Brain microvascular endothelial cell (primary cell): ENCODE data around the gene COG2.
"Not testable (repeated sequence)": the region's sequence is repeated elsewhere in the genome, so short reads cannot be mapped to it uniquely, and the experiment has no call there.

Experiments used
- DNase-seq: peaks from one replicate; pipeline ENCODE4 v3.0.0-alpha.2; 2020
- H3K27ac ChIP-seq: fragments of 250-450 bp; sonication (Bioruptor Pico); 2 replicates; pipeline ENCODE4 v1.5.1; 2020; ENCODE audit warnings: mild to moderate bottlenecking, moderate library complexity
- H3K27me3 ChIP-seq: fragments of 250-450 bp; sonication (Bioruptor Pico); replicated peaks from 2 replicates; pipeline ENCODE4 v1.5.1; 2020; ENCODE audit warnings: mild to moderate bottlenecking
- H3K36me3 ChIP-seq: fragments of 250-450 bp; sonication (Bioruptor Pico); replicated peaks from 2 replicates; pipeline ENCODE4 v1.5.1; 2020; ENCODE audit warnings: mild to moderate bottlenecking
- H3K4me3 ChIP-seq: 2 replicates; pipeline ENCODE4 v1.5.1; 2011; ENCODE audit warnings: low read depth, mild to moderate bottlenecking, control low read depth, low read length, moderate library complexity
- in situ Hi-C: cut with HindIII; loops from 2 replicates; pipeline ENCODE4 v1.10.0; 2017; ENCODE audit warnings: low sequenced_read_pairs, low pct_ligation_motif_present
- TF ChIP-seq, protein P1 (sequence below): IDR thresholded peaks from 2 replicates; pipeline ENCODE4 v1.5.1; 2011; ENCODE audit warnings: low read depth, mild to moderate bottlenecking, moderate library complexity, low read length, control low read depth, inconsistent platforms; ENCODE audit errors: missing control alignments

Gene COG2

DNA sequence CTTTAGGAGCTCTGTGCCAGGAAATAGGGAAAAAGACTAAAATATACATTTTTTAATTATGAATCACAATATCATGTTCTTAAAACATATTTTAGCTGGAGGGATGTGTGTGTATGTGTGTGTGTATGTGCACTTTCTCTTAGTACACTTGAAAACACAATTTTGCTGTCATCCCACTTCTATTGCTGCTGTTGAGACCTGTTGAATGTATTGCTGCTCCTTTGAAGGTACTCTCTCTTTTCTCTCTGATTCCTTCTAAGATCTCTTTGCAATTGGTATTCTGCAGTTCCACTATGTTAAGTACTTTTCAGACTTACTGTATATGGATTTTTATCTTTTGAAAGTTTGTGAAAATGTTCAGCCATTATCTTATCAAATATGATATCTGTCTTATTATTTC lies 43.5 kb upstream of the COG2 start:
- H3K4me3 ChIP-seq = no peak overlapping the region
- in situ Hi-C loops = no loop called here
- no peak overlapping the region for H3K27ac ChIP-seq
- H3K36me3 ChIP-seq = no peaks in the 10 kb centered on the region
- no peak for DNase-seq
- TF ChIP-seq, protein P1, sequence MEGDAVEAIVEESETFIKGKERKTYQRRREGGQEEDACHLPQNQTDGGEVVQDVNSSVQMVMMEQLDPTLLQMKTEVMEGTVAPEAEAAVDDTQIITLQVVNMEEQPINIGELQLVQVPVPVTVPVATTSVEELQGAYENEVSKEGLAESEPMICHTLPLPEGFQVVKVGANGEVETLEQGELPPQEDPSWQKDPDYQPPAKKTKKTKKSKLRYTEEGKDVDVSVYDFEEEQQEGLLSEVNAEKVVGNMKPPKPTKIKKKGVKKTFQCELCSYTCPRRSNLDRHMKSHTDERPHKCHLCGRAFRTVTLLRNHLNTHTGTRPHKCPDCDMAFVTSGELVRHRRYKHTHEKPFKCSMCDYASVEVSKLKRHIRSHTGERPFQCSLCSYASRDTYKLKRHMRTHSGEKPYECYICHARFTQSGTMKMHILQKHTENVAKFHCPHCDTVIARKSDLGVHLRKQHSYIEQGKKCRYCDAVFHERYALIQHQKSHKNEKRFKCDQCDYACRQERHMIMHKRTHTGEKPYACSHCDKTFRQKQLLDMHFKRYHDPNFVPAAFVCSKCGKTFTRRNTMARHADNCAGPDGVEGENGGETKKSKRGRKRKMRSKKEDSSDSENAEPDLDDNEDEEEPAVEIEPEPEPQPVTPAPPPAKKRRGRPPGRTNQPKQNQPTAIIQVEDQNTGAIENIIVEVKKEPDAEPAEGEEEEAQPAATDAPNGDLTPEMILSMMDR = no peak
- no peaks in the 10 kb centered on the region for H3K27me3 ChIP-seq

DNA sequence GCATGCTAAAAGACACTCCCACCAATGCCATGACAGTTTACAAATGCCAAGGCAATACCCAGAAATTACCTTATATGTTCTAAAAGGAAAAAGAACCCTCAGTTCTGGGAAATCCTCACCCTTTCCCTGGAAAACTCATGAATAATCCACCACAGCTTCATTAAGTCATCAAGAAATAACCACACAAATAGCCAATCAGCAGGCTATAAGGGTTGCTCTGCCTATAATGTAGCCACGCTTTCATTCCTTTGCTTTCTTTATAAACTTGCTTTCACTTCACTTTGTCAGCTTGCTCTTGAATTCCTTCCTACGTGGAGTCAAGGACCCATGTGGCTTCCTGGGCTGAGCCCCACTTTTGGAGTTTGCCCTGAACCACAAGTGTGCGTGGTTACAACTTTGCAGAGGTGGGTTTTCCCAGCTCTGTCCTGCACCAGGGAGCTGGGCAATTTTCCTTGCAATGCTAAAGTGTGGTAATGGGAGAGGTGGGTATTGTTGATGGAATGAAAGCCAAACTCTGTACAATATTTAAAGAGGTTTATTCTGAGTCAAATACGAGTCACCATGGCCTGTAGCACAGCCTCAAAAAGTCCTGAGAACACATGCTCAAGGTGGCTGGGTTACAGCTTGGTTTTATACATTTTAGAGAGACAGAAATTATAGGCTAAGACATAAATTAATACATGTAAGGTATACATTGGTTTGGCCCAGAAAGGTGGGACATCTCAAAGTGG lies 42.2 kb upstream of the COG2 start:
- Histone ChIP-seq H3K4me3 (no peak overlapping the region), H3K27me3 (no peaks in the 10 kb centered on the region), H3K27ac (no peak overlapping the region), H3K36me3 (no peaks in the 10 kb centered on the region)
- TF ChIP-seq, protein P1 = no peak
- in situ Hi-C loops = no loop called here
- DNase-seq = no peak

DNA sequence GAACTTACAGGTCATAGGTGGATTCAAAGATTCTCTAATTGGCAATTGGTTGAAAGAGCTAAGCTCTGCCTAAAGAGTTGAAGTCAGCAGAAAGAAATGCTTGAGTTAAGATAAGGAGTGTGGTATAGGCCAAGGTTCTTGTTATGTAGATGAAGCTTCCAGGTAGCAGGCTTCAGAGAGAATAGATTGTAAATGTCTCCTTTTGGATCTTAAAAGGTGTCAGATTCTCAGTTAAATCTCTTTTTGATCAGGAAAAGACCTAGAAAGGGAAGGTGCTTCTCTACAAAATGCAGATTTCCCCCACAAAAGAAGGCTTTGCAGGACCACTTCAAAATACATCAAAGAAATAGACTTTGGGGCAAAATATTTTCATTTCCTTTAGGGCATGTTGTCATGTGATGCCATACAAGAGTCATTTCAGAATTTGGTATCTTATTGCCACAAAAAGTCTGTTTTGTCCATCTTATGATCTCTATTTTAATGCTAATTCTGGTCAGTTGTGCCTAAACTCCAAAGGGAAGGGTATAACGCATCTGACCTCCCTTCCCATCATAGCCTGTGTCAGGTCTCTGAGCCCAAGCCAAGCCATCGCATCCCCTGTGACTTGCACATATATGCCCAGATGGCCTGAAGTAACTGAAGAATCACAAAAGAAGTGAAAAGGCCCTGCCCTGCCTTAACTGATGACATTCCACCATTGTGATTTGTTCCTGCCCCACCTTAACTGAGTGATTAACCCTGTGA lies 41.5 kb upstream of the COG2 start:
- H3K4me3 ChIP-seq, H3K27ac ChIP-seq, in situ Hi-C loops, H3K36me3 ChIP-seq, DNase-seq, H3K27me3 ChIP-seq: not testable (repeated sequence)

DNA sequence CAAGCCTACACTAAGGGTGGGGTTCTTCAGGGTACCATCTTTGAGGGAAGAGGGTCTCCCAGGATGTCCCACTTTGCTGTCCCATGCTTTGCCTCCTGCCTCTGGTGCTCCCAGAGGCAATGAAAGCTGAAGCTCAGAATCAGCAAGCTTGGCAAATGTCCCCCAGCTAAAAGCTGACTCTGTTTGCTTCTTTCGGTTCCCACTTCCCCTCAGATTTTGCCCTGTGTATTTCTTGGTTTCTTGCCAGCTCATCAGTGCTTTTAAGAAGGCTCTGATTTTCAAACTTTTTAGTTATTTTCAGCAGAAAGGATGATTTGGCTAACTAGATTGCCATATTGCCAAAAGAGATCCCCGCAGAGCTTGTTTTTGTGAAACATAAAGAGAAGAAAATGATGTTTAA lies 33.1 kb upstream of the COG2 start:
- in situ Hi-C loops = no loop called here
- Histone ChIP-seq H3K27me3 (no peaks in the 10 kb centered on the region), H3K36me3 (no peaks in the 10 kb centered on the region), H3K4me3 (no peak overlapping the region), H3K27ac (no peak overlapping the region)
- TF ChIP-seq, protein P1 = no peak
- DNase-seq = no peak

DNA sequence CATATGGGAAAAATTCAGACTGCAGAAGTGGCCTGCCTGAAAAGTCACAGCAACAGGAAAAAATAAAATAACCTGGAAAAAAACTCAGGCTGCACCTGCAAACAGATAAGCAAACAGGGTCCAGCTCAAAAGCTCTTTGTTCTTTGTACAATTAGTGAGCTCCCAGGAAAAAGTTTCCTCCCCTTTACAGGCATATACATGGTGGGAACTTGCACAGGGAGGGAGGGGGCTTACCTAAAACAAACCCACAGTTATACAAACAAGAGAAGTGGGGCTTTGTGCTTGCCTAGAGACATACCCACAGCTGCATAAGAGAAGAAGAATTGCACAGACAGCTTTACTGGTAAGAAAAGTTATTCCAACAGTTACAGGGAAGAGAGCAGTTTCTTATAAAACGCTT lies 31.7 kb upstream of the COG2 start:
- TF ChIP-seq, protein P1 = no peak
- Histone ChIP-seq H3K4me3 (no peak overlapping the region), H3K36me3 (no peaks in the 10 kb centered on the region), H3K27ac (no peak overlapping the region), H3K27me3 (no peaks in the 10 kb centered on the region)
- in situ Hi-C loops = no loop called here
- no peak for DNase-seq

DNA sequence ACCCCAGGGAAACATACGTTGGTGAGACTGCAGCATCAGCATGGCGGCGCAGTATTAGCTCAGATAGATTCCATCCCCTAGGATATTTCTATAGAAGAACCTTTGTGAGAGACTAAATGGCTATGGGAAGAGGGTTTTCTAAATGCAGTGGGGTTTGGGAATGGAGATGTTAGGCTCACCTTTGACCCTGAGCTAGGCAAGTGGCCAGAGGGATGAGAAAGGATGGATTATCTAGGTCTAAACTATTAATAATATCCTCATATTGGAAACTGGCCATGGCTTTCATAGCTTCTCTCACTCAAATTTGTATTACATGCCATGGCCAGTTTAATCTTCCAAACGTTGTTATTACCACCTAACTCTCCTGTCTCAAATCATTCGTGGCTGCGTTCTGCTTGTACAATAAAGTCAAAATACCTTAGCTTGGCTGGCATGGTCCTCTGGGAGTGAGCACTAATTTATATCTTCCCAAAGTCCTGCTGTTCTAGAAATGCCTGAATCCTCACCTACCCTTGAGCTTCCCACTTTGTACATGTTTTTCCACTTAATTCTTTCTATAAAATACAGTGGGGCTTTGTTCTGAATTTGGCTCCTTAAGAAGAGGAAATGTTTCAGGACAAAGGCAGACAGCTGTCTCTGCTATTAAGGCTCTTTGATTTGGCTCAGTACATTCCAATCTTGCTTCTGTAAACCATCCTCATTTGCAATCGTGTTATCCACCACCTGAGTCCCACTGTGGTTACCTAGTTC lies 31.0 kb upstream of the COG2 start:
- in situ Hi-C loops = no loop called here
- Histone ChIP-seq H3K27ac (no peak overlapping the region), H3K4me3 (no peak overlapping the region), H3K27me3 (no peaks in the 10 kb centered on the region), H3K36me3 (no peaks in the 10 kb centered on the region)
- TF ChIP-seq, protein P1 = no peak
- no peak for DNase-seq
